GM12892 (cell line): ENCODE data around the gene ZNF214.
"Not testable (repeated sequence)": the region's sequence is repeated elsewhere in the genome, so short reads cannot be mapped to it uniquely, and the experiment has no call there.

Experiments
- DNase-seq: peaks from one replicate; pipeline ENCODE4 v3.0.0; 2011; ENCODE audit not compliant: insufficient read length
- FAIRE-seq: peaks from 2 replicates; lab custom pipeline; 2011; peaks lifted over from hg19 to GRCh38; lab: Jason Lieb, UNC
- POLR2A ChIP-seq: IDR thresholded peaks from 2 replicates; pipeline ENCODE4 v1.6.1; 2011; ENCODE audit warnings: low read depth, low read length, control low read depth
- POLR2AphosphoS5 ChIP-seq: IDR thresholded peaks from 2 replicates; pipeline ENCODE4 v1.6.1; 2011; ENCODE audit warnings: low read depth, low read length, control low read depth
- TAF1 ChIP-seq: IDR thresholded peaks from 2 replicates; pipeline ENCODE4 v1.6.1; 2011; ENCODE audit warnings: low read depth, mild to moderate bottlenecking, control low read depth, low read length, borderline replicate concordance

Gene ZNF214

GRCh38 chr11:6986487-6986886, 33.7 kb downstream of the ZNF214 start:
- no peak for DNase-seq
- TF ChIP-seq POLR2AphosphoS5 (no peak), TAF1 (no peak), POLR2A (no peak)
- FAIRE-seq = peak; percentile 30

- DNase-seq = no peak
- TF ChIP-seq POLR2AphosphoS5 = no peak
- TF ChIP-seq POLR2A = no peak
- no peak for TF ChIP-seq TAF1
- FAIRE-seq = no peak
These were observed 40.8 kb downstream of the ZNF214 start for GRCh38 chr11:6979365-6979764.

- not testable (repeated sequence) for FAIRE-seq, DNase-seq
These were observed 50.3 kb downstream of the ZNF214 start for GRCh38 chr11:6969854-6970253.

GRCh38 chr11:6968816-6969215, 51.3 kb downstream of the ZNF214 start:
- FAIRE-seq (no peak), DNase-seq (no peak)
- no peak for TF ChIP-seq POLR2AphosphoS5
- no peak for TF ChIP-seq TAF1
- no peak for TF ChIP-seq POLR2A

GRCh38 chr11:6962673-6963072, 57.5 kb downstream of the ZNF214 start:
- FAIRE-seq (peak; percentile 95), DNase-seq (no peak)
- TF ChIP-seq TAF1 (no peak), POLR2AphosphoS5 (no peak), POLR2A (no peak)

GRCh38 chr11:6962141-6962540, 58.0 kb downstream of the ZNF214 start:
- FAIRE-seq (no peak), DNase-seq (no peak)
- no peak for TF ChIP-seq TAF1
- no peak for TF ChIP-seq POLR2A
- no peak for TF ChIP-seq POLR2AphosphoS5

- FAIRE-seq, DNase-seq: not testable (repeated sequence)
These were observed 65.9 kb downstream of the ZNF214 start for GRCh38 chr11:6954248-6954647.
